G401.6 (cell line): ENCODE data around the gene FLNB.

Experiments
- FAIRE-seq: peaks from 2 replicates; lab custom pipeline; 2012; peaks lifted over from hg19 to GRCh38; lab: Jason Lieb, UNC

Gene FLNB

DNA sequence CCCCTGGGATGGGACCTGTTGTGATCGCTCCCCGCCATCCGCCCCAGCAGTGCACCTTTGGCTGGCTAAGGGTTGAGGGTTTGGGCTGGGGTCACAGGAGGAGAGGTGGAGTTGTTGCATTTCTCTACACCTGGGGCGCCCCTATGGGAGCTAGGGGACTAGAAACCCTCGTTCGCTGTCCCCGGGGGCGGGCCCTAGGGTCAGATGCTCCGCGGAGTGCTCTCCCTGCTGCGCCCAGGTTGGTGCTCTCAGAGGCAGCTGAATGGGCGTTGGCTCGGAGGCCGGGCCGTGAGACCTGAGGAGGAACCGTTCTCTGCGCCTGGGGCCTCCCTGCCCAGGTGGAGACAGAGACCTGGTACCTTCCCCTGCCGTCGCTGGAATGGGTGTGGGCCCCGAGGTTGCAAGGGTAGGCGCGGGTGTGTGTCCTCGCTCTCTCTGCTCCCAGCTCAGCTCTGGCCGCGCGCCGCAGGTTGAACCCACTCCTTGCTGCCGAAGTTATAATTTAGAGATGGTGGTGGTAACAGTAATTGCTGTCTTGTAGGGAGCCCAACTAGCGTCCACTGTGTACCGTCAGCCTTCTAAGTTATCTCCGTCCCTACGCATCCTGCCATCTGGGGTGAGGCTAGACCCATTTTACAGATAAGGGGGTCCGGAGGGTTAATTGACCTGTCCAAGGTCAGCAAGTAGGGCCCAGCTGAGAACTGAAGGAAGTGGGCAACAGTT is 965 bp downstream of the FLNB start:
- no peak for FAIRE-seq

DNA sequence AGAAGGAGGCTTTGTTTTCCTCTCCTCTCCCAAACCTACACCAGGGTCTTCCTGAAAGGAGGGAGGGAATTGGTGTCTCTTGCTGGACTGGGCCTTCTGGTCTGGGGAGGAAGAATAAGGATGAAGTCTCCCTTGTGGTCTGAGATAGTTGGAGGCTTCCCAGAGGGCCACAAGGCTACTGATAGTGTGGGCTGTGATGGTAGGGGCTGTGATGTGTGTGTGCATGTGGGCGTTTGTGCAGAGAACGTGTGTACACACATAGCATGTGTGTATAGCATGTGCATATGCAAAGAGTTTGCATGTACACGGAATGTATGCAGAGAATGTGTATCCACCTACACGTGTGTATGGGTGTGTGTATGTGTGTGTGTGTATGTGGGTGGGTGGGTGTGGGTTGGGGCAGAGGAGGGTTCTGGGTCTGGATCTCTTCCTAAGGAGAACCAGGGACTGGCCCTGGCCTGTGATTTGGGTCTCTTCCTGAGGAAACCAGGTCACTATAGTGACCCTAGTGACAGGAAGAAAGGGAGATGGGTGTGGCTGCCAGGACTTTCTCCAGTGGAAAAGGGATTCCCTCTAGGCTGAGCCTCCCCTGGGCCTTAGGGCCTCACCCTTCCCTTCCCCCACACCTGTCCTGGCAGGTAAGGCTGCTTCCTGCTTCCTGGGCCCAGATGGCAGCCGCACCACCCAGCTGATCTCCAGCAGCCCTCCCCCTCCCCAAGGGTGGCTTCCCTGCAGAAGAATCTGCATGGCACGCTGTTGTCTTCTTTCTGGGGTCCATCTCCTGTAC is 1.7 kb downstream of the FLNB start:
- no peak for FAIRE-seq

DNA sequence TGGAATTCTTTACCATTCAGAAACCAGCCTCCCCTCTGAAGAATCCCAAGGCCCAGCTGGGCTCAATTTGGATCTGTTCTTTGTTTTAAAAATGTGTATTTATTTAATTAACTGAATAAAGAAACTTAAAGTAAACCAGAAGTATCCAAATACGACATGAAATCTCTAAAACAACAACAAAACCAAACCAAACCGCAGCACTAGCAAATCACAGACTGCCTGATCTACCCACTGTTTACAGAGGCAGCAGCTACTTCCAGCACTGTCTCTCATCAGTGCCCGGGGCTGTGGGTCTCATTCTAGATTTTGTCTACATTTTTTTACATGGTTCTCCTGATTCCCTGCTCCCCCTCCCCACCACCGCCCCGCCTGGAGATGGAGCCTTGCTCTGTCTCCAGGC is 2.3 kb downstream of the FLNB start:
- FAIRE-seq: no peak

DNA sequence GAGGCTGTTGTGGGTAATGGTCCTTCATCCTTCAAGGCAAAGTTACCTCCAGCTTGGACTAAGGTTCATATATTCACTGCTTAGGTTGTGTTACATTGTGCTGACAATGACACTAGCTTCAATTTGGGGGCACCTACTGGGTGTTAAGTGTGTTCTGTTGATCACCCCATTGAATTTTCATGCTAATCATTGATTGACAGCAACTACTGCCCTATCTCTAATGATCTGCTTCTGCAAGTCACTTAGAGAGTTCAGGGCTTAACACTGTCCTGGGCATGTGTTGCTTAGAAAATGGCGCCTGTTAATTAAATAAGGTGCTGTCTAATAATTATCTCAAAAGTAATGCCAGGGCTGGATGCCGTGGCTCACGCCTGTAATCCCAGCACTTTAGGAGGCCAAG is 3.4 kb downstream of the FLNB start:
- FAIRE-seq: no peak

DNA sequence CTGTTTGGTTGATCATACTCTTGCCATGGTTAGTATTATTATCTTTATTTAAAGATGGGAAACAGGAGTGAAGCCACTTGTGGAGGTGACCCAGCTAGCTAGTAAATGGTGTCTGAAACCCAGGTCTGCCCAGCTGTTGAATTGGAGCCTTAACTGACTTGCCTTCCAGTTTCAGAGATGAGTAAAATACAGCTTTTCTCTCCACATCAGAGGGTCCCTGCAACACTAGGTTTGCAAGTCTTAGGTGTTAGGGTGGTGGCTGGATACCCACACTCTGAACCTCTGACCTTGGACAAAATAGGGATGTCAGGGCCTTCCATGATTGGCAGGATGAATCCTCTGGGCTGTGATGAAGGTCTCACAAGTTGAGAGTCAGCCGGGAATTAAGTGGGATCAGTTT is 4.1 kb downstream of the FLNB start:
- no peak for FAIRE-seq

DNA sequence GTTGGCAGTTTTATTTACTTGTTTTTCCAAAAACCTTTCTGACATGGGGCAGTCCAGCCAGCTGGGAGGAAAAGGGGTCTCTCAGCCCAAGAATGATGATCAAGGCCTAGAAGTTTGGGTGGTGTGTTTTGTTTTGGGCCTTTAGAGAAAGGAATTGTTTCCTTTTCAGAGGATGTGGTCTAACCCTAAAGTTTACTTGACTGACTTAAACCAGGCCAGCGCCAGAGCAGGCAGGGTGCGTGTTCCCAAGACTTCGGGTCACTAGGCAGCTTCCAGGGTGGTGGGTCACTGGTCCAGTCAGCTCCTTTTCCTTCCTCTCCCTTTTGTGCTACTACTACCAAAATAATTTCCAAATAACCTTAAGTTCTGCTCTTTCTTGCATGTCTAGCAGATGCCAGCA is 4.9 kb downstream of the FLNB start:
- FAIRE-seq: no peak

DNA sequence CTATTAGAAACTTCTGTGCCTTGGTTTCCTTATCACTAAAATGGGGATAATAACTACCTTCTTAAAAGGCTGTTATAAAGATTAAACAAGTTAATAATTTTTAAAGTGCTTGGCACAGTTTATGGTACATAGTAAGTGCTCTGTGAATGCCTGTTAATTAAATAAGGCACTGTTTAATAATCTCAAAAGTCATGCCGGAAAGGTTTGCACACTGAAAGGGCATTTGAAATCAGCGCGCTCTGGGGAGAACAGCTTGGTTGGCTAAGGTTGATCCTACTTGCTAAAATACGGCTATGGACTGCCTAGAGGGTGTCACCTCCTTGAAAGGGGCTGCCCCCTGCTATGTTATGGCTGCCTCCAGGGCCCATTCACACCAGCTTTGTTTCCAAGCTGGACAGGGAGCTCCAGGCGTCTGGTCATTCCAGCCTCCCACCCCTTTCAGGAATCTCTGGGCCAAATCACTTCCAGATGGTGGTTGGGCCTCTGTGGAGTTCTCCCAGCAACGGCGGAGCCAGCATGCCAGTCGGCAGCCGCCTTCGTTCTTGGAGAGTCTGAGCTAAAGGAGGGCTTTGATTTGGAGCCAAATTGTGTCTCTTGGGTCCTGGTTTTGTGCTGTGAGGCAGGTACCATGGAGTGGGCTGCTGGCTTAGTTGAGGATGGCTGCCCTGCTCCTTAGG is 5.9 kb downstream of the FLNB start:
- no peak for FAIRE-seq

DNA sequence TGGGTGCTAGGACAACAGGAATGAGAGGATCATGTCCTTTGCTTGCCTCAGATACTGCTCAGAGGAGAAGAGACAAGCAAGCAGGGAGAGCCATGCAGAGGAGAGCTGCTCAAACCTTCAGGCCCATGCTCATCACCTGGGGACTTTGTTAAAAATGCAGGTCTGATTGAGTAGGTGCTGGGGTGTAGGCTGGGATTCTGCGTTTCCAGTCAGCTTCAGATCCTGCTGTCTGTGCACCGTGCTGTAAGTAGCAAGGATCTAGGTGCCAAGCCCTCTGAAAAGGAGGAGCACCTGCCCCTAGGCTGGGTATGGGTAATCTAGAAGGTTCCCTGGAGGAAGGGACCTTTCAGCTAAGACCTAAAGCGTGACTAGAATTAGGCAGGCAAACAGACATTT is 7.3 kb downstream of the FLNB start:
- no peak for FAIRE-seq

DNA sequence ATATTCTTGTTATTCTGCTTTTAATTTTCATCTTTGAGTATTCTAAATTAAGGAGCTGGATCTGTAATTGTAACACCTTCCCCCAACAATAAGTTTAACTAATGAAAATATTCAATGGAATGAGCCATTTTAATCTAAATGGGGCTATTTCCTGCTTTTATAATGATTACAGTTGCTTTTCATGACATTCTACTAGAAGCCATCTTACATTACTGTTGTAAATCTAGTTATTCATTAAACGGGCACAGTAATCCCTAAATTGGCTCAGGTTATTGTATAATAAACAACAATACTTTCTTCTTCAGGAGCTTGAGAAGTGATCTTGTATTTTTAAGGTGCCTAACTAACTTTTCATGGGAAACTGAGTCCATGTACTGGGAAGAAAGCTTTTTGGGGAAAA is 8.5 kb downstream of the FLNB start:
- FAIRE-seq: no peak

DNA sequence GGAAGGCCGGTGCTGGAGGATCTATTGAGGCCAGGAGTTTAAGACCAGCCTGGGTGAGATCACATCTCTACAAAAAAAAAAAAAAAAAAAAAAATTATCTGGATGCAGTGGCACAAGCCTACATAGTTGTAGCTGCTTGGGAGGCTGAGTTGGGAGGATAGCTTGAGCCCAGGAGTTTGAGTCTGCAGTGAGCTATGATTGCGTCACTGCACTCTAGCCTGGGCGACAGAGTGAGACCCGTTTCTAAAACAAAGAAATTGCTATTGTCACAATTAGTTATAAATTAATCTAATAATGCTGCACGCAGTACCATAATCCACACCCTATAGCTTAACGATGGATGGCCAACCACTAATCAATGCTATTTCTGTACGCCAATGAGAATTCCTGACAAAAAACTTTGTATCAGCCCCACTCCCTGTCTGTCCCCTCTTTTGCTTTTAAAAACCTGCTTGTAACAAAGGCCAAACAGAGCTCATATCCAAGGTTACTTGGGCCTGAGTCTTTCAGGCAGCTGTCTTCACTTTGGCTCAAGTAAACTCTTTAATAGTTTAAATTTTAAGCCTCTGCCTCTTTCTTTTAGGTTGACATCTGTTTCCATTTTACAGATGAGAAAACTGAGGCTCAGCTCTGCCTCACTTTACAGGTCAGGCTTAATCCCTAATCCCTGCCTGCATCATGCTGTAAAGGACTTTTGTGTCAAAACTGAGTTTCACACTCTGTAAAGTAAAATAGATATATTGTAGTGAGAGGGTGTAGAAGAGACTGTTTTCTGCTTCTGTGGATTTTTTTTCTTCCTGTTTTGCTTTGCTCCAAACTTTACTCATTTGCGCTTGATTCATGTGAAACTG is 10.9 kb downstream of the FLNB start:
- FAIRE-seq: no peak

DNA sequence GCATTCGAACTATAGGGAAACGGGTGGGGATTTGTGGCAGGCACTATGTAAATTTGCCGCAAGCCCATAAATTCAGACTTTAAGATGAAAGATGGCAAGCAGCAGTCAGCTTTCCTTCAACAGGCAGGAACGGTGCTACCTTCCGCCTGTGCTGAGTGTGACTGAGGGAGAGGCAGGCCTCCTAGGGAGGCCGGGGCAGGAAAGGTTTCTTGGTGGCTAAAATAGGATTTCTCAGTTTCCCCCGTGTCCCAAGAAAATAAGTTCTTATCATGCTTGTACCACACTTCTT is 12.5 kb downstream of the FLNB start:
- no peak for FAIRE-seq

DNA sequence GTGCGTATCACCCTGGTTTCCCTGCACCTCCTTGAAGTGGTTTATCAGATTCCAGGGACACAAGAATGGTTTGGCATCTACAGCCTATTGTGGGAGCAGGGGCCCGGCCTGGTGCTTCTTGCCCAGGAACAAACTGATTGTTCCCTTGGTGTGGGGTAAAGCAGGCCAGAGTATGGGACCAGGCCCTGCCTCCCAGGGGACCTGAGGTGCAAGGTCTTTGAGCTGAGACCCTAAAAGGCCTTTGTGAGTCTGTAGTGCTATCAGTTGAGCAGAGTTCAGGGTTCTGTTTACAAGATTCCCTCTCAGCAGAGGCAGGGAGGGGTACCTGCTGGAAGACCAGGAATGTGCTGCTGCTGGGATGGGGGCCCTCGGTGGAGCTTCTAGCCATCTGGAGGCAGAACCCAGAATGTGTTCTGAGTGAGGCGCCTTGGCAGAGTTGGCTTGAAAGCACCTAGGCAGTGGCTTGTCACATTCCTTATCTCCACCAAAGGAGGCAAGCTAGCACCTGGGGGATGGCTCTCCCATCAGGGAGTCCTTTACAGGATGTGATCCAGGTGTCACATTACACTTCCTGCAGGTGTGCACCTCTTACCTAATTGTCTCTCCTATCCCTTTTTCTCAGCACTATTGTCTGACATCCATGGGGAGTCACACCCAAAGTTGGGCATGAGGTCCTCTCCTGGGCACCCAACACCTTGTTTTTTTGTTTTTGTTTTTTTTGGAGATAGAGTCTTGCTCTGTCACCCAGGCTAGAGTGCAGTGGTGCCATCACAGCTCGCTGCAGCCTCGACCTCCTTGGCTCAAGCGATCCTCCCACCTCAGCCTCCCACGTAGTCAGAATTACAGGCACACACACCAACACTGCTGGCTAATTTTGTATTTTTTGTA is 13.1 kb downstream of the FLNB start:
- no peak for FAIRE-seq

DNA sequence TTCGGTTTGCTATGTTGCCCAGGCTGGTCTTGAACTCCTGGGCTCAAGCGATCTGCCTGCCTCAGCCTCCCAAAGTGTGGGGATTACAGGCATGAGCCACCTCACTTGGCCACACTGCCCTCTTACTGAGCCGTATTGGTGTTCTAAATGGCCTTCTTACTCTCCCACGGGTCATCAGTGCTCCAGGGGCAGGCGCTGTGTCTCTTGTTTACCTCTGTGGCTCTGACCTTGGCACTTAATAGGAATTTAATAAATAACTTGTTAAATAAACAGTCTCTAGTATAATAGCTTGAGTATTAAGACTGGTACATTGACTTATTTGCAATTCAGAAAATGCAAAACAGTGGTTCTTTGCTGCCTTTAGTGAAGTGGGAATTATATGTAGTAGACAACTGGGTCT is 13.7 kb downstream of the FLNB start:
- no peak for FAIRE-seq

DNA sequence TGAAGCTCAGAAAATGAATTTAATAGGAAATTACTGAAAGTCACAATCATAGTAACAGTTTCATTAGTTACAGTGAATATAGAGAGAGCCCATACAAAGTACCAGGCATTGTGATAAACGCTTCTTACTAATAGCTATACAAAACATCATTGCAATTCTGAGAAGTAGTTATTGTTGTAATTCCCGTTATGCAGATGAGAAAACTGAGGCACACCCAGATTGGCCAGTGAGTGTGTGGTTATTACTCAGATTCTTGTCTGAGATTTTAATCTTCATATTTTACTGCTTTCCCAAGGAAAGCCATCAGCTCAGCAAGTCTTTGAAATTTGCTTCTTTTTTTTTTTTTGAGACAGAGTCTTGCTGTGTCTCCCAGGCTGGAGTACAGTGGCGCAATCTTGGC is 14.3 kb downstream of the FLNB start:
- FAIRE-seq: no peak

DNA sequence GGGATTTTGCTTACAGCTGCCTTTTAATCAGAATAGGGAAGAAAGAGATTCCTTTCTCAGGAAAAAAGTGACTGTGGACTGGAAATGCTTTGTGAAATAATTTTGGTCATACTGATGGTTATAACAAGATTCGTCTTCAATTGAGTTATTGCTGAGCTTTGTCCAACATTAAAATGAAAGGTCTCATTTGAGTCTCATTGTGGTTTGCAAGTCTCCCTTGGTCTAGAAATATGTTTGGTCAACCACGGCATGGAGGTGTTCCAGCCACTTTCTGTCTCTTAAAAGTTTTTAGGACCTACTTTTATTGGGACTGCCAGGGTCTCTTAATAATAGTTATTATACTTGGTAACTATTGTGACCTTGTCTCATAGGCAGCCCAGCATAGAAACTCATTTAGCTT is 15.3 kb downstream of the FLNB start:
- peak; percentile 11 for FAIRE-seq

DNA sequence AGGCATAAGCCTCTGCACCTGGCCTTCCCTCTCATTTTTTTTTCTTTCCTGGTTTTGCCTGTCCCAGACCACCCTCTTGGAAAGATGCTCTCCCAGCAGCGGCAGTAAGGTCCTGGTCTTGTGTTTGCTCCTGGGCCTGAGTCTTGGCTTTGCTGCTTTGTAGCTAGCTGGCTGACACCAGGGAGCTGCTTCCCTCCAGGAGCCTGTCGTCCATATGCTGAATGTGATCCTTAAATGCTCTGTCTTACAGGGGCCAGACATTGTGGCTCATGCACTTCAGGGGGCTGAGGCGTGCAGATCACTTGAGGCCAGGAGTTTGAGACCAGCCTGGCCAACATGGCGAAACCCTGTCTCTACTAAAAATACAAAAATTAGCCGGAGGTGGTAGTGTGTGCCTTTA is 17.2 kb downstream of the FLNB start:
- FAIRE-seq: no peak

DNA sequence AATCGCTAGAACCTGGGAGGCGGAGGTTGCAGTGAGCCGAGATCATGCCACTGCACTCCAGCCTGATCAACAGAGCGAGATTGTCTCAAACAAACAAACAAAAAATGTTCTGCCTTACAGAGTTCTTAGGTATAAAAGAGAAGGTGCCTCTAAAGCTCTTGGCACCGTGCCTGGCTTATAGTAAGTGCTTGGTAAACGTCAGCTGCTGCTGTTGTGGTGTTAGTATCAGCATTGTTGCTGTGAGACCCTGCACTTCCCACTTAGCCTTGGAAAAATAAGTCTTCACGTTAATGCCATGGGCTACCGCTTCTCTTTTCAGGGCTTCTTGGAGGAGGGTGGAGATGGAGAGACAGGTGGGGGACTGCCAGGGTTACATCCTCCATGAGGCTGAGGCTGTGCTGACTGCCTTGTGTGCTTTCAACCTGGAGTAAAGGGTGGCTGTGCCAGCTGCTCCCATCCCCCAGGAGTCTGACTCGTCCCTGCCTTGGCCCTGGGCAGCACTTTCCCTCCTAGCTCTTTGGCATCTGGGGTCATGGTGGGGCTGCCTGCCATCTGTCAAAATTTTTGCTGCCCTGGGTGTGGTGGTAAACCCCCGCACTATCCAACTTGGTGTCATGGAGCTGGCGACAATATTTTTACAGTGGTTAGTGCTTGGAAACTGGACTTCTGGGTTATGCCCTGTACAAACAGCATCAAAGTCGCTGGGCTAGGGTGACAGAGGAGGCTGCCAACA is 17.8 kb downstream of the FLNB start:
- no peak for FAIRE-seq

DNA sequence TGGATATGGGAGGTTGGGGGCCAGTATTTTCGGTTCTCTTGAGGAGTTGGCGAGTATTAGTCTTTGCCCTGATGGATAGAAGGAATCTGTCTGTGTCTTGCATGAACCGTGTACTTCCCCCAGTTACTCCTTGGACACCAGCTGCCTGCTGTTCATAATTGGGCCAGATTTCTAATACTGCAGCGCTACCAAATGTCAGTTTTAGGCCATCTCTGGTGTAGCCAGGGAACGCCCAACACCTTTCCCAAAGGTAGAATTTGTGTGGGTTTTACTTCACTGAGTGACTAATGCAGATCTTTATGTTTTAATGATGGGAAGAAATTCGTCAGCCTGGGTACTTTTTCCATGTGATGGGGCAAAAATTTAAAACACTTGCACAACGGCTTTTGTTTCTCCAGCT is 18.4 kb downstream of the FLNB start:
- no peak for FAIRE-seq

DNA sequence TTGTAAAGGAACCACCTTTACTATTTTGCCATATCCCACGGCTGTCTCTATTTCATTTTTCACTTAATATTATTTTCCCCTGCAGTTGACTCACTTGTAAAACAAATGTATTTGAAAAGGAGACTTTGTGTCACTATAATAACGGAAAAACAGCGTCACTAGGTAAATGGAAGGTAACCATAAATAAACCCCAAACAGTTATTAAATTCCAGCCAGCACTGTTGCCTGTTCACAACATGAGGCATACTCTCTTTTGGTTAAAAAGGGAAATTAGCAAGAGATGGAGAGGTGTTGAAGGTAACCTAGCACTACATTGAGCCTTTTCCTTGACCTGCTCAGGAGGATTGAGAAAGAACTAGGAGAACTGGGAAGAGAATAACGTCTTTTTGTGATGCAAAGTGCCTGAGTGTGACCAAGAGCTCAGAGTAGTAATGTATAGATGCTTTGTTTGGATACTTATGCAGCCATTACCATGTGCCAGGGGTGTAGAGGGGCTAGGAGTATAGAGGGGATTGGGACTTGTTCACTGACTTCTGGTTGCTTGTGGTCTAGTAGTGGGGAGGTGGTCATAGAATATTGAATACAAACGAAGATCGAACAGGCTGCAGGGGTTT is 19.6 kb downstream of the FLNB start:
- FAIRE-seq: no peak

DNA sequence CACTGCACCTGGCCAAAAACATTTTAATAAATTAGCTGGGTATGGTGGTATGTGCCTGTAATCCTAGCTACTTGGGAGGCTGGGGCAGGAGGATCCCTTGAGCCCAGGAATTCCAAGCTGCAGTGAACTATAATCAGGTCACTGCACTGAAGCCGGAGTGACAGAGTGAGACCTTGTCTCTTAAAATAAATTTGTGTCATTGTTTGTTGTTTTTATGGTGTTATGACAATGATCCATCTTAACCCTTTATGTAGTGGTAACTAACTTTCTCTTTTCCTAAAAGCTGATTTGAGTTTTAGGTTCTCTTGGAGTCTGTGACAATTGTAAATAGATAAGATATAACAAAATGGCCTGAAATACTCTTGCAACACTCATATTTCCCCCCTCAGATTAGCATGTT is 20.7 kb downstream of the FLNB start:
- FAIRE-seq: no peak
